Nephron progenitor cell (in vitro differentiated cells): ENCODE measurements around the gene RAD52.
A peak's percentile ranks its signal among the peaks of the same experiment; 100 is the strongest.

ENCODE experiments used
- DNase-seq: peaks from one replicate; pipeline ENCODE4 v3.0.0; 2021
- H3K27ac Mint-ChIP-seq: 2 replicates; pipeline ENCODE4 v1.8.0; 2021; ENCODE audit warnings: mild to moderate bottlenecking, moderate library complexity, mixed read lengths
- H3K27me3 Mint-ChIP-seq: 2 replicates; pipeline ENCODE4 v1.8.0; 2021; ENCODE audit warnings: mild to moderate bottlenecking, low read depth, mixed read lengths; ENCODE audit not compliant: poor library complexity
- H3K36me3 Mint-ChIP-seq: 2 replicates; pipeline ENCODE4 v1.8.0; 2021; ENCODE audit warnings: low read depth, mixed read lengths
- H3K4me1 Mint-ChIP-seq: 2 replicates; pipeline ENCODE4 v1.8.0; 2021; ENCODE audit warnings: mixed read lengths
- H3K4me3 Mint-ChIP-seq: 2 replicates; pipeline ENCODE4 v1.8.0; 2021; ENCODE audit warnings: mild to moderate bottlenecking, moderate library complexity, mixed read lengths
- H3K9me3 Mint-ChIP-seq: 2 replicates; pipeline ENCODE4 v1.8.0; 2021; ENCODE audit warnings: mild to moderate bottlenecking, moderate library complexity, mixed read lengths
- TF ChIP-seq, protein P1 (sequence below): fragments of 200-600 bp; sonication (generic); IDR thresholded peaks from 2 replicates; pipeline ENCODE4 v1.5.0; 2021; ENCODE audit warnings: antibody characterized with exemption

RAD52 gene

DNA sequence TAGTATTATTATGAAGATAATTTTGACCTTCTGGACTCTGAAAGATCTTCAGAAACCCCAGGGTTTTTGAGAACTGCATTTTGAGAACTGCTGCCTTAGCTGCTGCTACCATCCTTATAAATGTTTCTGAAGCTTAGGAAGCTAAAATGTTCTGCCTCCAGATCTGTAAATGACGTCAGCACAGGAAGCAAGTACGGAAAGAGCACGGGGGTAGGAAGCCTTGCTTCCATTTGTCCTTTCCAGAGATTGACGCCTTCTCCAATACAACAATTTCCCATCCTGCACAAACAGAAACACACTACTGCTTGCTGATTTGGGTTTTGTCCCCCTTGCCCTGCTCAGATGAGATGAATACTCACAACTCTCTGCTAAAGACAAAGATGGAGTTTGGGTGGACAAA lies 17.9 kb downstream of the RAD52 start:
- Mint-ChIP-seq H3K9me3 (no peaks in the 10 kb centered on the region), H3K36me3 (peaks cover 61% of the 10 kb centered on the region), H3K27ac (peak overlapping the region; percentile 68), H3K27me3 (no peaks in the 10 kb centered on the region), H3K4me3 (no peak overlapping the region), H3K4me1 (no peaks in the 10 kb centered on the region)
- no peak for DNase-seq
- TF ChIP-seq, protein P1, sequence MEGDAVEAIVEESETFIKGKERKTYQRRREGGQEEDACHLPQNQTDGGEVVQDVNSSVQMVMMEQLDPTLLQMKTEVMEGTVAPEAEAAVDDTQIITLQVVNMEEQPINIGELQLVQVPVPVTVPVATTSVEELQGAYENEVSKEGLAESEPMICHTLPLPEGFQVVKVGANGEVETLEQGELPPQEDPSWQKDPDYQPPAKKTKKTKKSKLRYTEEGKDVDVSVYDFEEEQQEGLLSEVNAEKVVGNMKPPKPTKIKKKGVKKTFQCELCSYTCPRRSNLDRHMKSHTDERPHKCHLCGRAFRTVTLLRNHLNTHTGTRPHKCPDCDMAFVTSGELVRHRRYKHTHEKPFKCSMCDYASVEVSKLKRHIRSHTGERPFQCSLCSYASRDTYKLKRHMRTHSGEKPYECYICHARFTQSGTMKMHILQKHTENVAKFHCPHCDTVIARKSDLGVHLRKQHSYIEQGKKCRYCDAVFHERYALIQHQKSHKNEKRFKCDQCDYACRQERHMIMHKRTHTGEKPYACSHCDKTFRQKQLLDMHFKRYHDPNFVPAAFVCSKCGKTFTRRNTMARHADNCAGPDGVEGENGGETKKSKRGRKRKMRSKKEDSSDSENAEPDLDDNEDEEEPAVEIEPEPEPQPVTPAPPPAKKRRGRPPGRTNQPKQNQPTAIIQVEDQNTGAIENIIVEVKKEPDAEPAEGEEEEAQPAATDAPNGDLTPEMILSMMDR: no peak

DNA sequence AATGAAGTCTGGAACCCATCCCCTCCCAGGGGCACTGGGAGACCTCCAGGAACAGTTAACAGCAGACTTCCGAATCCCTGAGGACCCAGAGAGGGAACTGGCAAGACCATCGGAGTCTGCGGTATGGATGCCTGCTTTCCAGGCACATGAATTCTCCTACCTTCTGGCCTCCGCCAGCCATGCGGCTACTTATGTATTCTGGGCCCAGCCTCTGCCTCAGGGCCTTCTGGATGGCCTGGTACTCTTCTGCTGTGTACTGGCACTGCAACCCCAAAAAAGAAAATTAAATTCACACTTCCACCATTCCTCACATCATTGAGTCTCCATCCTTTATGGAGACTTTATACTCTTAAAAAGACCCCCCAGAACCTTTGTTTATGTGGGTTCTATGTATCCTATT lies 18.4 kb downstream of the RAD52 start:
- Mint-ChIP-seq H3K36me3 (peaks cover 64% of the 10 kb centered on the region), H3K4me3 (no peak overlapping the region), H3K9me3 (no peaks in the 10 kb centered on the region), H3K27me3 (no peaks in the 10 kb centered on the region), H3K27ac (peak overlapping the region; percentile 68), H3K4me1 (no peaks in the 10 kb centered on the region)
- no peak for DNase-seq
- TF ChIP-seq, protein P1: no peak

DNA sequence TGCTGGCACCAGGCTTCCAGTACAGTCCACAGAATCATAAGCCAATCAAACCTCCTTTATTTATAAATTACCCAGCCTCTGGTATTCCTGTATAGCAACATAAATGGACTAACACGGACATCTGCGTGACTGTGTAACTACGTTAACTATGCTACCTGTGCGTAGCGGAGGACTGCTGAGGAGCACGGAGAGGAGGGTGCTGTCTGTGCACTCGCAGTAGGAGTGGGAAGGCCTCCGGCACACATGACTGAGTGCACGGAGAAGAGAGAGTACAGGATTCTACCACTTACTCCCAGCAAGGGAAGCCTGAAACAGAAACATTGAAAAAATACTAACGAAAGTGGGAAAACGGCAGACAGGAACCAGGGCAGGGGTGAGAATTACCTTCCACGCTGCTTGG lies 22.9 kb downstream of the RAD52 start:
- TF ChIP-seq, protein P1: no peak
- DNase-seq: no peak
- Mint-ChIP-seq H3K9me3 (no peaks in the 10 kb centered on the region), H3K27me3 (no peaks in the 10 kb centered on the region), H3K4me1 (no peaks in the 10 kb centered on the region), H3K4me3 (no peak overlapping the region), H3K27ac (peak overlapping the region; percentile 21), H3K36me3 (peaks cover 71% of the 10 kb centered on the region)

DNA sequence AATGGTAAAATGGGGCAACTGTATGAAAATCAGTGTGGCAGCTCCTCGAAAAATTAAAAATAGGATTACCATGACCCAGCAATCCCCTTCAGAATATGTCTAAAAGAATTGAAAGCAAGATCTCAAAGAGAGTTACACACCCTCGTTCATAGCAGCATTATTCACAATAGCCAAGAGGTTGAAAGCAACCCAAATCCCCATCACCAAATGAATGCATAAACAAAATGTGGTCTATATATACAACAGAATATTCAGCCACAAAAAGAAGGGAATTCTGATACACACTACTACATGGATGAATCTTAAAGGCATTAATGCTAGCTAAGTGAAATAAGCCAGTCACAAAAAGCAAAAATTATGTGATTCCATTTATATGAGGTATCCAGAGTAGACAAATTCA lies 27.2 kb downstream of the RAD52 start:
- no peaks in the 10 kb centered on the region for H3K4me1 Mint-ChIP-seq
- no peaks in the 10 kb centered on the region for H3K9me3 Mint-ChIP-seq
- no peak overlapping the region for H3K27ac Mint-ChIP-seq
- DNase-seq: no peak
- H3K27me3 Mint-ChIP-seq: no peaks in the 10 kb centered on the region
- TF ChIP-seq, protein P1: no peak
- no peak overlapping the region for H3K4me3 Mint-ChIP-seq
- peaks cover 77% of the 10 kb centered on the region for H3K36me3 Mint-ChIP-seq

DNA sequence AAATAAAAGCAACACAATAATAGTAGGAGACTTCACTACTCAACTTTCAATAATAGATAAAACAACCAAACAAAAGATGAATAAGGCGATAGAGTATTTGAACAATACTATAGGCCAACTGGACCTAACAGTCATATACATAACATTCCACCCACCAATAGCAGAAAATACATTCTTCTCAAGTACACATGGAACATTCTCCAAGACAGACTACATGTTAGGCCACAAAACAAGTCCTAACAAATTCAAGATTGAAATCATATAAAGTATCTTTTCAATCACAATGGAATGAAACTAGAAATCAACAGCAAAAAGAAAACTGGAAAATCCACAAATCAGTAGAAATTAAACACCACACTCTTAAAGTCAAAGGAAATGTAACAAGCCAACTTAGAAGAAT lies 28.8 kb downstream of the RAD52 start:
- Mint-ChIP-seq H3K9me3 (no peaks in the 10 kb centered on the region), H3K27ac (peak overlapping the region; percentile 11), H3K4me1 (peaks cover 11% of the 10 kb centered on the region), H3K36me3 (peaks cover 77% of the 10 kb centered on the region), H3K27me3 (no peaks in the 10 kb centered on the region), H3K4me3 (no peak overlapping the region)
- TF ChIP-seq, protein P1: no peak
- DNase-seq: no peak

DNA sequence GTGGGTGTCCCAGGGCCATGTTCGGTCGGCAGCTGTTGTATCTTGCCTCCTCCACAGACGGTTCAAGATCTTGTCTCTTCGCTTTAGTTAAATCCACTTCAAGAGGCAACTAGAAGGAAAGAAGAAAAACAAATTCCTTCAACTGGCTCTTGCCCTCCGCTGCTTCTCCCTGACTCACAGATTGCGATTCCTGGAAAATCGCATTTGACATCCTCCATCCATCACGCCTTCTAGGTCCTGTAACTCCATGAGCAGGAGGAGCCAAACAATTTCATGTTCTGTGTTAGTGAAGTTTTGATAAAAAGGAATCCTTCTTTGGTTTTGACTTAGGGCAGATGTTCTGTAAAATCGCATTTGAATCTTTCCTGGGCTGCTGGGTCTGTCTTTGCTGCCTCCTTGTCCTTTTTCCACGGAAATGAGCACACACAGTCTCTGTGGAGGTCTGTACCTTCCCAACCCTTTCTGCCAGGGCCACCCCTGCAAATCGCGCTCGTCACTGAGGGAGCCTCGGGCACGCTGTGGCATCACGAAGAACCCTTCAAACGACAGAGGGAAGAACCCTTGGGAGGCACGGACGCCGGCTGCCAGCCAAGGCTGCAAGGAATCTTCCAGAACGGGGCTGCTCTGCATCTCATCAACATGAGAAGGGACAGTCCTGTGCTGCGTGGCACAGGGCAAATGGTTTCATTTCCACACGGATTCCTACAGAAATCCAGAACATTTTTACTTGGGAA lies 32.6 kb downstream of the RAD52 start:
- Mint-ChIP-seq H3K36me3 (peaks cover 90% of the 10 kb centered on the region), H3K27ac (peak overlapping the region; percentile 52), H3K4me1 (peaks cover 11% of the 10 kb centered on the region), H3K9me3 (no peaks in the 10 kb centered on the region), H3K4me3 (no peak overlapping the region), H3K27me3 (no peaks in the 10 kb centered on the region)
- TF ChIP-seq, protein P1: no peak
- no peak for DNase-seq
